ENCODE measurements around the gene ABLIM3. TPM values are rescaled to one million over a fixed set of nuclear protein-coding genes. Genes with fewer than 3 reads are reported as not detected.

The ABLIM3 gene
- total RNA-seq, 1 donor from 2014 or later: 8.0 TPM

DNA sequence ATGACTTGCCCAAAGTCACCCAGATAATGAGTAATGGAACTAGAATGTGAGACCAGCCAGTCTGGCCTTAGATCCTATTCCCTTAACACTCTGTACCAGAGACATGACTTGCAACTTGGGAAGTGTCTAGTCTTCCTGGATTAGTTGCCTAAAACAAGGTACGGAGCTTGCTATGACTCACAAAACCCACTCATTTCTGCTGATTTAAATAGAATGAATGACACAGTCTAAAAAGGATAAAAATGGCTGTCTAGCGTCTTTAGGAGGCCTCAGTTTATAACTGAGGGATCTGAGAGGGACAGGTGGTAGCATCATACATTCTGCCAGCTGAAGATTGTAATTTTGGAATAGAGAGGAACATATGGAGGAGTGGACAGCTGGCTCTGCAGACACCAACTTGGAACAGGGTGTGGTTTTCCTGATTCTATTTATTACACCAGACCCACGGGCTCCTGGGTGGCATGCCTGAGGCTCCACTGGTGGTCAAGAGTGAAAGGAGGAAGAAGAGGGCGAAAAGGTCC is 62.7 kb downstream of the ABLIM3 start:
- TF ChIP-seq CTCF (conservative IDR thresholded peaks at IDR 0.05): no peak
- Mint-ChIP-seq H3K36me3 (no peaks in the 10 kb centered on the region), H3K27ac (no peak overlapping the region), H3K4me1 (ENCODE audit: unreplicated experiment) (no peaks in the 10 kb centered on the region), H3K9me3 (no peaks in the 10 kb centered on the region), H3K27me3 (no peaks in the 10 kb centered on the region), H3K4me3 (no peak overlapping the region)
- DNase-seq (ENCODE audit: extremely low spot score, unreplicated experiment): no peak

- Mint-ChIP-seq H3K27me3 (no peaks in the 10 kb centered on the region), H3K4me3 (no peak overlapping the region), H3K4me1 (ENCODE audit: unreplicated experiment) (peaks cover 4% of the 10 kb centered on the region), H3K27ac (no peak overlapping the region), H3K36me3 (no peaks in the 10 kb centered on the region), H3K9me3 (no peaks in the 10 kb centered on the region)
- DNase-seq (ENCODE audit: extremely low spot score, unreplicated experiment): no peak
- TF ChIP-seq CTCF (conservative IDR thresholded peaks at IDR 0.05): no peak
These were observed 64.6 kb downstream of the ABLIM3 start for GRCh38 chr5:149205625-149206523.

GRCh38 chr5:149206524-149207141 is 65.3 kb downstream of the ABLIM3 start:
- Mint-ChIP-seq H3K4me1 (ENCODE audit: unreplicated experiment) (peaks cover 8% of the 10 kb centered on the region), H3K27me3 (no peaks in the 10 kb centered on the region), H3K4me3 (no peak overlapping the region), H3K36me3 (no peaks in the 10 kb centered on the region), H3K9me3 (no peaks in the 10 kb centered on the region), H3K27ac (no peak overlapping the region)
- DNase-seq (ENCODE audit: extremely low spot score, unreplicated experiment): no peak
- no peak for TF ChIP-seq CTCF (conservative IDR thresholded peaks at IDR 0.05)

GRCh38 chr5:149207831-149208230 is 66.5 kb downstream of the ABLIM3 start:
- Mint-ChIP-seq H3K36me3 (no peaks in the 10 kb centered on the region), H3K9me3 (no peaks in the 10 kb centered on the region), H3K4me3 (no peak overlapping the region), H3K4me1 (ENCODE audit: unreplicated experiment) (peaks cover 8% of the 10 kb centered on the region), H3K27ac (no peak overlapping the region), H3K27me3 (no peaks in the 10 kb centered on the region)
- TF ChIP-seq CTCF (conservative IDR thresholded peaks at IDR 0.05): no peak
- no peak for DNase-seq (ENCODE audit: extremely low spot score, unreplicated experiment)

DNA sequence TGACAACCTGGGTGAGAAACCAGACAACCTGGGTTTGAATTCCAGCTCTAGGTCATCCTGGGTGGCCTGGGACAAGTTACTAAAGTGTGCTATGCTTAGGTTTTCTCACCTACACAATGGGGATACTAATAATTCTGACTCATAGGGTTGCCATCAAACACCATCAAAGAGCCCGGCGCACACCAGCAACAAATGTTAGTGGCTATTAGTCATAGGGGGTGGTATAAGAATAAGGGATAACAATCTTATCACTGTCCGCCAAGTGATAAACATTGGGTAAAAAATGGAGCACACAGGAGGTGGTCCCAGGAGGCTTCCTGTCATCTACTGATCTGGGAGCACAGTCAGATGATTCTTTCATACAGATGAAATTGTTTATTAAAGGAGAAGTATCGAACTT is 68.9 kb downstream of the ABLIM3 start:
- TF ChIP-seq CTCF (conservative IDR thresholded peaks at IDR 0.05): no peak
- H3K4me3 Mint-ChIP-seq: no peak overlapping the region
- H3K36me3 Mint-ChIP-seq: no peaks in the 10 kb centered on the region
- H3K4me1 Mint-ChIP-seq (ENCODE audit: unreplicated experiment): peaks cover 8% of the 10 kb centered on the region
- peaks cover 5% of the 10 kb centered on the region for H3K27me3 Mint-ChIP-seq
- no peaks in the 10 kb centered on the region for H3K9me3 Mint-ChIP-seq
- no peak for DNase-seq (ENCODE audit: extremely low spot score, unreplicated experiment)
- no peak overlapping the region for H3K27ac Mint-ChIP-seq
